ENCODE results near the gene SLC22A2.

Gene SLC22A2

DNA sequence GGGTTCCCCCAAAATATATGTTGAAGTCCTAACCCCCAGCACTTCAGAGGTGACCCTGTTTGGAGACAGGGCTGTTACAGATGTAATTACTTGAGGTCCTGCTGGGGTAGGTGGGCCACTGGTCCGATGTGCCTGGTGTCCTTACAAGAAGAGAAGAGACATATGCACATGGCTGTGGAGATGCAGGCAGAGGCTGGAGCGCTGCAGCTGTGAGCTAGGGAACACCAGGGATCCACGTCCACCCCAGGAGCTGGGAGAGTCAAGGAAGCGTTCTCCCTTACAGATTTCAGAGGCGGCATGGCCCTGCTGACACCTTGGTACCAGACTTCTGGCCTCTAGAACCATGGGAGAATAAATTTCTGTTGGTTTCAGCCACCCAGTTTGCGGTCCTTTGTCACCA, 11.7 kb upstream of the SLC22A2 start:
- TF ChIP-seq SIN3A (IDR thresholded peaks at IDR 0.05; ENCODE audit: borderline replicate concordance, insufficient read depth, low read length) (no peak), FOXP2 (optimal IDR thresholded peaks at IDR 0.05; ENCODE audit: borderline replicate concordance, extremely low read depth, extremely low read length, insufficient read depth) (no peak), REST (IDR thresholded peaks at IDR 0.05; ENCODE audit: insufficient read depth in 1 of 2, low read depth in 2 of 2, low read length in 2 of 2) (no peak), TAF1 (IDR thresholded peaks at IDR 0.05; ENCODE audit: borderline replicate concordance, insufficient read depth, low read length) (no peak), POLR2AphosphoS5 (IDR thresholded peaks at IDR 0.05; ENCODE audit: low read depth, low read length) (no peak)

GRCh38 chr6:160269771-160270170, 11.2 kb upstream of the SLC22A2 start:
- TF ChIP-seq SIN3A (IDR thresholded peaks at IDR 0.05; ENCODE audit: borderline replicate concordance, insufficient read depth, low read length) (no peak), POLR2AphosphoS5 (IDR thresholded peaks at IDR 0.05; ENCODE audit: low read depth, low read length) (no peak), FOXP2 (optimal IDR thresholded peaks at IDR 0.05; ENCODE audit: borderline replicate concordance, extremely low read depth, extremely low read length, insufficient read depth) (no peak), REST (IDR thresholded peaks at IDR 0.05; ENCODE audit: insufficient read depth in 1 of 2, low read depth in 2 of 2, low read length in 2 of 2) (no peak), TAF1 (IDR thresholded peaks at IDR 0.05; ENCODE audit: borderline replicate concordance, insufficient read depth, low read length) (no peak)

- TF ChIP-seq TAF1 (IDR thresholded peaks at IDR 0.05; ENCODE audit: borderline replicate concordance, insufficient read depth, low read length) (no peak), POLR2AphosphoS5 (IDR thresholded peaks at IDR 0.05; ENCODE audit: low read depth, low read length) (no peak)
Measured at GRCh38 chr6:160269023-160269521, 10.5 kb upstream of the SLC22A2 start.

GRCh38 chr6:160267102-160267501, 8.5 kb upstream of the SLC22A2 start:
- TF ChIP-seq FOXP2 (optimal IDR thresholded peaks at IDR 0.05; ENCODE audit: borderline replicate concordance, extremely low read depth, extremely low read length, insufficient read depth) (no peak), POLR2AphosphoS5 (IDR thresholded peaks at IDR 0.05; ENCODE audit: low read depth, low read length) (no peak), REST (IDR thresholded peaks at IDR 0.05; ENCODE audit: insufficient read depth in 1 of 2, low read depth in 2 of 2, low read length in 2 of 2) (no peak), SIN3A (IDR thresholded peaks at IDR 0.05; ENCODE audit: borderline replicate concordance, insufficient read depth, low read length) (no peak), TAF1 (IDR thresholded peaks at IDR 0.05; ENCODE audit: borderline replicate concordance, insufficient read depth, low read length) (no peak)

GRCh38 chr6:160265869-160266476, 7.4 kb upstream of the SLC22A2 start:
- TF ChIP-seq SIN3A (IDR thresholded peaks at IDR 0.05; ENCODE audit: borderline replicate concordance, insufficient read depth, low read length) (no peak), POLR2AphosphoS5 (IDR thresholded peaks at IDR 0.05; ENCODE audit: low read depth, low read length) (no peak), FOXP2 (optimal IDR thresholded peaks at IDR 0.05; ENCODE audit: borderline replicate concordance, extremely low read depth, extremely low read length, insufficient read depth) (no peak), TAF1 (IDR thresholded peaks at IDR 0.05; ENCODE audit: borderline replicate concordance, insufficient read depth, low read length) (no peak)

DNA sequence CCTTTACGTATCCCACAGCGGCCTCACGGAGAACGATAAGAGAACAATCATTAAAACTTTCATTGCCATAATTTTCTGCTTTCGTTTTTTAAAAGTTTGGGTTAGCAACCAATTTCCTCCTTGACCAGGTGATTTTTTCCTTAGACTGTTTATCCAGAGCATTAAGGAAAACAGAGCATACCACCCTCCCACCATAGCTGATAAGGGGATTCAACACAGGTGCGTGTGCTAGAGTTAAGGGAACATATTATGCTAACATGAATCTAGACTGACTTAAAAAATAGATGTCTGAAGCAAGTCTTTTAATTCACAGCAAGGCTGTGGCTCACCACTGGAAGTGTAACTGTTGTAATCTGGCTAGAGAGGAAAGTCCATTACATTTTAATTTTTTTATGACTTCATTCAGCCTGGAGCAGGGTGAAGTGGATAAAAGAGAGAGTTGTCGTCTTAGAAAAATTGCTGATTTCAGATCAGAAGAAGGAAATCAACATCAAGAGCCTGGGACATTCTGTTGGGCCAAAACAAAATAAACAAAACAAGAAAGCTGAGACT, 5.5 kb upstream of the SLC22A2 start:
- no peak for TF ChIP-seq TAF1 (IDR thresholded peaks at IDR 0.05; ENCODE audit: borderline replicate concordance, insufficient read depth, low read length)
- TF ChIP-seq POLR2AphosphoS5 (IDR thresholded peaks at IDR 0.05; ENCODE audit: low read depth, low read length), result no peak
- no peak for TF ChIP-seq REST (IDR thresholded peaks at IDR 0.05; ENCODE audit: insufficient read depth in 1 of 2, low read depth in 2 of 2, low read length in 2 of 2)
